WERI-Rb-1 (cell line): Measurements from ENCODE around the gene SLC24A5.

ENCODE experiments used
- DNase-seq: peaks from one replicate; pipeline ENCODE4 v3.0.0-alpha.2; 2020
- H3K27ac ChIP-seq: fragments of 250-450 bp; sonication (Bioruptor Pico); 2 replicates; pipeline ENCODE4 v1.5.1; 2020; ENCODE audit warnings: mild to moderate bottlenecking, moderate library complexity
- H3K27me3 ChIP-seq: fragments of 250-450 bp; sonication (Bioruptor Pico); 2 replicates; pipeline ENCODE4 v1.5.1; 2021; ENCODE audit warnings: mild to moderate bottlenecking, low read depth, moderate library complexity; ENCODE audit not compliant: insufficient read depth, severe bottlenecking
- H3K36me3 ChIP-seq: fragments of 250-450 bp; sonication (Bioruptor Pico); 2 replicates; pipeline ENCODE4 v1.5.1; 2020; ENCODE audit warnings: mild to moderate bottlenecking, moderate library complexity
- H3K4me3 ChIP-seq: 2 replicates; pipeline ENCODE4 v1.5.1; 2011; ENCODE audit warnings: low read depth, mild to moderate bottlenecking, control low read depth, low read length
- H3K9me3 ChIP-seq: fragments of 250-450 bp; sonication (Bioruptor Pico); 2 replicates; pipeline ENCODE4 v1.5.1; 2021; ENCODE audit warnings: mild to moderate bottlenecking, moderate library complexity; ENCODE audit not compliant: severe bottlenecking
- TF ChIP-seq, protein P1 (sequence below): IDR thresholded peaks from 2 replicates; pipeline ENCODE4 v1.5.1; 2011; ENCODE audit warnings: low read depth, mild to moderate bottlenecking, control low read depth, inconsistent platforms, low read length

SLC24A5 gene

DNA sequence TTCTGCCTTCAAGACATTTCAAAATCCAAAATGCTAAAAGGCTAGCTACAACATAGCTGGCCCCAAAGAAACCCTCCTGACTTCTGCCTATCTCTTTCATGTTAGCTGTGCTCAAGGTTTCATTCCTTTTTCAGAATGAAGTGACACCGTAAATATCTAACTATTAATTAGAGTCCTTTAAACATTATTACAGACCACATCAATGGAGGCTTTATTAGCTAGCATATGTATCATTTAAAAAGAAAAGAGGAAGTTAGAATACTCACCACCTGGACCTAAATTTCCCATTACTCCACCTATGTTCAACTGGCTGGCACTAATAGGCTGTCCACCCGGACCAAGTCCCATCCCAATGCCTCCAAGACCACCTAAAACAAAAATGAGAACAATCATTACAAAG lies 32.7 kb downstream of the SLC24A5 start:
- H3K36me3 ChIP-seq, result peaks cover 39% of the 10 kb centered on the region
- no peak for DNase-seq
- H3K4me3 ChIP-seq, result no peak overlapping the region
- H3K9me3 ChIP-seq, result no peaks in the 10 kb centered on the region
- TF ChIP-seq, protein P1, sequence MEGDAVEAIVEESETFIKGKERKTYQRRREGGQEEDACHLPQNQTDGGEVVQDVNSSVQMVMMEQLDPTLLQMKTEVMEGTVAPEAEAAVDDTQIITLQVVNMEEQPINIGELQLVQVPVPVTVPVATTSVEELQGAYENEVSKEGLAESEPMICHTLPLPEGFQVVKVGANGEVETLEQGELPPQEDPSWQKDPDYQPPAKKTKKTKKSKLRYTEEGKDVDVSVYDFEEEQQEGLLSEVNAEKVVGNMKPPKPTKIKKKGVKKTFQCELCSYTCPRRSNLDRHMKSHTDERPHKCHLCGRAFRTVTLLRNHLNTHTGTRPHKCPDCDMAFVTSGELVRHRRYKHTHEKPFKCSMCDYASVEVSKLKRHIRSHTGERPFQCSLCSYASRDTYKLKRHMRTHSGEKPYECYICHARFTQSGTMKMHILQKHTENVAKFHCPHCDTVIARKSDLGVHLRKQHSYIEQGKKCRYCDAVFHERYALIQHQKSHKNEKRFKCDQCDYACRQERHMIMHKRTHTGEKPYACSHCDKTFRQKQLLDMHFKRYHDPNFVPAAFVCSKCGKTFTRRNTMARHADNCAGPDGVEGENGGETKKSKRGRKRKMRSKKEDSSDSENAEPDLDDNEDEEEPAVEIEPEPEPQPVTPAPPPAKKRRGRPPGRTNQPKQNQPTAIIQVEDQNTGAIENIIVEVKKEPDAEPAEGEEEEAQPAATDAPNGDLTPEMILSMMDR, result no peak
- no peak overlapping the region for H3K27ac ChIP-seq
- H3K27me3 ChIP-seq, result no peaks in the 10 kb centered on the region

DNA sequence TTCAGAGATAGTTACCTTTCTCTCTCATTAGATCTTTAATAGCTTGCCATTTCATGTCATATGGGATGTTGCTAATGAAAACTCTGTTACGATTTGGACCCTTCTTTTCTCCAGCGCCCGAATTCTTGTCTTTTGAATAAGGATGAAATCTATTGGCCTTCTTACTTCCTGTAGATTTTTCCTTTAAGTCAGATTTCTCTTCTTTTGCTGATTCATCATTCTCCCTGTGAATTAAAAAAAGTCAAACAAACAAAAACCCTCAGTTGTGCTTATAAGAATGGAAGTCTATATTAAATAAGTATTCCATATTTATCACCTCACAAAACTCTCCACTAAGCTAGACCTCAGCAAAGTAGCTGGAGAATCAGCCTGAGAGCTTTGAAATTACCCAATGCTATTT lies 47.8 kb downstream of the SLC24A5 start:
- Histone ChIP-seq H3K27ac (no peak overlapping the region), H3K27me3 (no peaks in the 10 kb centered on the region), H3K4me3 (no peak overlapping the region), H3K36me3 (peaks cover 36% of the 10 kb centered on the region), H3K9me3 (no peaks in the 10 kb centered on the region)
- no peak for DNase-seq
- TF ChIP-seq, protein P1, result no peak

DNA sequence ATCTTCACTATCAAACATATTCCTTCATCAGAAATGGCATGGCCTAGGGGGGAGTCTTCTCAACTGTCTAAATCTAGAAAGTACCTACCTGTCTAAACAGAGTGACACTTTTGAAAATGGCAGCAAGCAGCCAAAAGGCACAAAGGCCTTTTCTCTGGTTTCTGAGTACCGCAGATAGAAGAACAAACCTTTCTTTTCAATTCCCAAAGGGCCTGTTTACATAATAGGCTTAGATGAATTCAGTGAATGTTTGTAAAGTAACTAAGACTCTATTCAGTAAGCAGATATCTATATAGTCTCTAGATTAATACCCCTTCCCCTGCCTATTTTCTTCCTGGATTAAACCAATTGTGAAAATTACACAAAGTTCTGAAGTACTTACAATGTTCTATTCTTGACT lies 50.2 kb downstream of the SLC24A5 start:
- Histone ChIP-seq H3K4me3 (no peak overlapping the region), H3K27ac (no peak overlapping the region), H3K9me3 (no peaks in the 10 kb centered on the region), H3K36me3 (peaks cover 18% of the 10 kb centered on the region), H3K27me3 (no peaks in the 10 kb centered on the region)
- TF ChIP-seq, protein P1, result no peak
- DNase-seq, result no peak

DNA sequence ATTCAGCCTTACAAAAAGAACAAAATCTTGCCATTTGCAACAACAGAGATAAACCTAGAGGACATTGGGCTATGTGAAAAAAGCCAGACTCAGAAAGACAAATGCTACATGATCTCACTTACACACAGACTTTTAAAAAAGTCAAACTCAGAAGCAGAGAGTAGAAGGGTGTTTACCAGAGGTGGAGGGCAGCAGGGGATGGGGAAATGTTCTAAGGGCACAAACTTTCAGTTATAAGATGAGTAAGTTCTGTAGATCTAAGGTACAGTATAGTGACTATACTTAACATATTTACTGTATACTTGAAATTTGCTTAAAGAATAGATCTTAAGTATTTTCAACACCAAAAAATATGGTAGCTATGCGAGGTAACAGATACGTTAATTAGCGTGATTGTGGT lies 54.3 kb downstream of the SLC24A5 start:
- H3K4me3 ChIP-seq, result no peak overlapping the region
- TF ChIP-seq, protein P1, result no peak

DNA sequence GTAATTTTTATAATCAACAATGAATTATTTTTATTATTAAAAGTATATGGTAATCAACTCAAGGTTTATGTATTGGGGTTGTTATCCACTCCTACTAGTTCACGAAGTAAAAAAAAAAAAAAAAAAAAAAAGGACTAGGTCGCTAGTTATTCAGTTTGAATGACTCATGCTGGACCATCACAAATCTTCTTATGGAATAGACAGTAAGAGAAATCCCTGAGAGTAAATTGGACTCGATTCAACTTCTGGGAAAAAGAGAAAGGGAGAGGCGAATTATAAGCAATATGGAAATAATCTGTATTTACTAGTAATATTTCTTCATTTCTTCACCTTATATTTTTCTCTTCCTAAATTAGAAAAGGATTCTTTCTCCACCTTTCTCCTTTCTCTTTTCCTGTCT lies 55.3 kb downstream of the SLC24A5 start:
- TF ChIP-seq, protein P1, result no peak
- Histone ChIP-seq H3K9me3 (no peaks in the 10 kb centered on the region), H3K27me3 (no peaks in the 10 kb centered on the region), H3K4me3 (no peak overlapping the region), H3K36me3 (peaks cover 2% of the 10 kb centered on the region; the same call in 1 of the 2 replicates), H3K27ac (no peak overlapping the region)
- DNase-seq, result no peak

More for the DNA sequence above, 54.3 kb downstream of the SLC24A5 start:
- Histone ChIP-seq H3K27ac (no peak overlapping the region), H3K9me3 (no peaks in the 10 kb centered on the region), H3K27me3 (no peaks in the 10 kb centered on the region), H3K36me3 (peaks cover 2% of the 10 kb centered on the region; the same call in 1 of the 2 replicates)
- DNase-seq, result no peak

DNA sequence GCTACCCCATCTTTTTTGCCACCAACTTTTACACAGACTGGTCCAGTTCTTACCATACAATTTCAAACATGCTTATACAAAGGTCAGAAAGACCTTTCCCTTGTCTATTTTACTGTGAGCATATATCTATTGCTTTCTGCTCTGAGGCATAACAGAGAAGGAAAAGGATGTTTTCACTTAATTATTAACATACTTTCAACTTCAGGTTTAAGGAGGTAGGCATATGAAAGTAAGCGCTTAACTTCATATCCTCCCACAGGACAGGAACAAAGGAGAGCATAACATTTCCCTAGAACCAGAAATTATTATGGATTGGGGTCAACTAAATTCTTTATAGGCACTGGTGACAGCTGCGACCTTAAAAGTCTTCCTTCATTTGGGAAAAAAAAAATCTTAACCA lies 56.2 kb downstream of the SLC24A5 start:
- Histone ChIP-seq H3K36me3 (peaks cover 2% of the 10 kb centered on the region; the same call in 1 of the 2 replicates), H3K9me3 (no peaks in the 10 kb centered on the region), H3K27me3 (no peaks in the 10 kb centered on the region), H3K27ac (no peak overlapping the region), H3K4me3 (peak overlapping the region; percentile 75)
- TF ChIP-seq, protein P1, result no peak
- DNase-seq, result no peak
